HG02610 (cell line): ENCODE data around the gene ABR.
"Not testable (repeated sequence)": the region's sequence is repeated elsewhere in the genome, so short reads cannot be mapped to it uniquely, and the experiment has no call there.

Experiments used
- ATAC-seq: cut with Tn5 transposase; IDR thresholded peaks from one replicate; pipeline ENCODE4 v1.9.1; 2021; ENCODE audit warnings: mild to moderate bottlenecking, moderate library complexity; ENCODE audit not compliant: unreplicated experiment

Gene ABR

DNA sequence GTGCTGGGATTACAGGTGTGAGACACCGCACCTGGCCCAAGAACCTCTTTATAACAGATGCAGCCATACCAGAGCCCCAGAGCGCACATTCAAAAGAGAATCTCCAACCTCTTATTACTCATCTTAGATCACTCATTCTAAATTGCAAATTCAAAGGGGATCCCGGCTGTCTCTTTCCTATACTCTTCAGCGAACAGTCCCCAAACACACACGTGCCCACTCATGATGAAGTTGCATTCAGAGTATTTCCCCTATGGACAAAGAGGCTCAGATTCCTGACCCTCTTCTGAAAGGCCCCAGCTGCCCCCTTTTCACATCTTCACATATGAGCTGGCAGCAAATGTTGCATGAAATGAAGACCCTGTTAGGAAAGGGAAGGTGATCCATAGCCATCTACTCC is 22.5 kb upstream of the ABR start:
- ATAC-seq: no peak

DNA sequence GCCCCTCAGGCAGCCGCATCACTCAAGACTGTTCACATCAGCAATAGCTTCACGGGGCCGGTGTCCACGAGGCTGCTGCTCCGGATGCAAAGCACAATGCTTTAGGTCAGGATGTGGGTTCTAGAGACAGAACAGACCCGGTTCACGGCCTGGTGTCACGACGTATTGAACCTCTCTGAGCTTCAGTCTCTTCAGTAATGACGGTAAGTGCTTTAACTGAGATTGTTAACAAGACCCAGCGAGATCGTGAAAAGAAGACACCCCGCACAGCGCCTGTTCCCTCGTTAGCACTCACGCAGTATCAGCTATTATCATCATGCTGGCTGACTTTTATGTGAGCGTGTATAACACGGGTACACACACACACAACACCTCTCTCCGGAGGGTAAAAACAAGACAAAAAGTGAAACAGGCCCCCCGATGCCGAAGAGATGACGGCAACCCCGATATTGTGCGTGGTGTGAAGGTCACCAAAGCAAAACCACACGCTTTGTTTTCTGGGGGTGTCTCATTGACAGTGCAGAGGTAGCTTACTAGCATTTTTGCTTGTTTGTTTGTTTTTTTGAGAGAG is 21.4 kb upstream of the ABR start:
- ATAC-seq: no peak

DNA sequence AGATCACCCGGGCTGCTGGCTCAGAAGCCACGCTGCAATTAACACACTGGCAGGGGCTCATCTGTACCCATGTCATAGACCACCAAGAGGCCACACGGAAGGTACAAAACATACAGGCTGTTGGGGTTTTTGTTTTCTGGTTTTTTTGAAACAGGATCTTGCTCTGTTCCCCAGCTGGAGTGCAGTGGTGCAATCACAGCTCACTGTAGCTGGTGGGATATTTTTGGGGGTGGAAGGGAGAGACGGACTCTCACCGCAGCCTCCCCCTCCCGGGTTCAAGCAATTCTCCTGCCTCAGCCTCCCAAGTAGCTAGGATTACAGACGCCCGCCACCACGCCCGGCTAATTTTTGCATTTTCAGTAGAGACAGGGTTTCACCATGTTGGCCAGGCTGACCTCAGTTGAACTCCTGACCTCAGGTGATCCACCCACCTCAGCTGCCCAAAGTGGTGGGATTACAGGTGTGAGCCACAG is 19.5 kb upstream of the ABR start:
- ATAC-seq: not testable (repeated sequence)

DNA sequence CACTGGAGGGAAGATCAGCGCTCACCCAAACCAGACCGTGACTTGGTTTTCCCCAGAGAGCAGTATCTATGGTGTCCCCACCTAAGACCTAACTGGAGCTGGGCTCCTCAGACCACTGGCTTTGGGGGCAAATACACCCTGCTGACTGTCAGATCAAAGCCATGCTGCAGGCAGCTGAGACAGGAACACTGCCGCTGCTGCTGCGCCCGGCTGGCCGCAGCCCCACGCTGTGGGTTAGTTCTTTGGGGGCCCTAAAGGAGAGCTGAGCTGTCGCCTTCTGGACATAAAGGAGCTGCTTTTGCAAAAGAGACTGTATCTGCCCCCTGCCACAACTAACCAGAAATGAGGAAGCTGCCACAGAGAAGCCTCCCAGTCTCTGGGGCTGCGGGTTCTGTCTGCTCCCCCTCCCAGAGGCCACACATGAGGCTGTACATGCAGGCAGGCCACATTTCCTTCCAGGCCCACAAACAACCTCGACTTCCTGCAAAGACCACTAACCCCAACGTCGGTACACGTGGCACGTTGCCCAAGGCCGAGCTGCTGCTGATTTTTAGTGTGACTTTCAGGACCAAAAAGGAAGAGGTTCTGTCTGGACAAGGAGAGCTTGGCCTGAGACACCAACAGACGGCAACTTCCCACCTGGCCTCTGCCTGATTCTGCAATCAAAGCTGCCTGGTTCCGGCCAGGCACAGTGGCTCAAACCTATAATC is 18.2 kb upstream of the ABR start:
- peak; percentile 53 for ATAC-seq

DNA sequence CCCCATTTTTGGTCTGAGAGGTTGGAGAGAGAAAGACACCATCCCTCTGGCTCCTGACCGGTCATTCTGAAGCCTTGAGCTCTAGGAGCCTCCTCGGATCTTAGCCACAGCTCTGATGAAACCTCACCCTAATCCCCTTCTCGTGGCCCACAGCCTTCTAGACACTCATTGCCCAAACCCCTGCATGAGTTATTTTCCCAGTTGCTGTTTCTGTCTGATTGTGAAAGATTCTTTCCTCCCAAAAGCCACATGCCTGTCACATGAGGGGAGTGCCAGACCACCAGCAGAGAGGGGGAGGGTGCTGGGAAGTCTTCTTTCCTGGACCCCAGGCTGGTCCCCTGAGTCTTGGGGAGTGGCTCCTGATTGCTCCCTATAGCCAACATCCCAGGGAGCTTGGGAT is 17.6 kb upstream of the ABR start:
- ATAC-seq: peak; percentile 25

DNA sequence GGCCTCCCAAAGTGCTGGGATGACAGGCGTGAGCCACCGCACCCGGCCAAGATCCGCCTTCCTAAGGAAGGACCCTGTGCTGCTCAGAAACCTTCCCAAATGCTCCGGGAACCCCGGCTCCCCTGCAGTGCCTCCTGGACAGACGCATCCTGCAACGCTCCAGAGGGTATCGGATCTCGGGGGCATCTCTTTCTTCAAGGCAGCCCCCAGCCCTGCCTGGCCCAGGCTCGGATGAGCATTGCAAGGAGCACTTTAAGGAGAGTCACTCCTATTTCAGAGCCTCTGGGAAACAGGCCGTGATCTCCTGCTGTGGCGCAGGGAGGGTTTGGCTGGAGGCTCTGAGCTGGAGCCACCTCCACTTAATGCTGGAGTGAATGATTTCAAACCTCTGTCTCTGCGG is 17.2 kb upstream of the ABR start:
- ATAC-seq: no peak

DNA sequence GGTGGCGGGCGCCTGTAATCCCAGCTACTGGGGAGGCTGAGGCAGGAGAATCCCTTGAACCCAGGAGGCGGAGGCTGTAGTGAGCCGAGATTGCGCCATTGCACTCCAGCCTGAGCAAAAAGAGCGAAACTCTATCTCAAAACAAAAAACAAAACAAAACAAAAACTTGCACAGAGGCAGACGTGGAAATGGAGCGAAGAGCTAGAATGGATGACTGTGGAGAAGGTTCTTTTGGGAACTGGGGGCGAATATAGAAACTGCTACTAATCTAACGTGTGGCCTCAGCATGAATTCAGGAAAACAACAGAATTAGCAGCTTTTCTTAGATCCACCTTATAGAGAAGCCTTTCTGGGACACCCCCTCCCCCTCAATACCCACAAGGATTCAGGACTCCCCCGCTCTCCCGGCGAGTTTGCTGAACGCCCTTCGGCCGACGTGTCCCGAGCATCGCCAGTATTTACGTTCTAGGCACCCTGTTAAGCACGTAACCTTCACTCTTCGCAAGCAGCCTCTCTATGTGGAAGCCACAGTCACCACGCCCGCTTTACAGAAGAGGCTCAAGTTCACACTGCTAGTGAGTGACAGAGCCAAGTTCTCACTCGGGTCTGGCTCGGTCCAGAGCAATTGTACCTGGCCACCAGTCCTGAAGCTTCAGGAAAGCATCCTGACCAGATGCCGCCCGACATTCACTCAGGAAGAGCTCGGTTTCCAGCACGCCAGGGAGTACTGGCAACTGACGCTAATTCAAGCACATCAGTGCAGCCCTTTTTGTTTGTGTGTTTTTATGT is 13.3 kb upstream of the ABR start:
- no peak for ATAC-seq

DNA sequence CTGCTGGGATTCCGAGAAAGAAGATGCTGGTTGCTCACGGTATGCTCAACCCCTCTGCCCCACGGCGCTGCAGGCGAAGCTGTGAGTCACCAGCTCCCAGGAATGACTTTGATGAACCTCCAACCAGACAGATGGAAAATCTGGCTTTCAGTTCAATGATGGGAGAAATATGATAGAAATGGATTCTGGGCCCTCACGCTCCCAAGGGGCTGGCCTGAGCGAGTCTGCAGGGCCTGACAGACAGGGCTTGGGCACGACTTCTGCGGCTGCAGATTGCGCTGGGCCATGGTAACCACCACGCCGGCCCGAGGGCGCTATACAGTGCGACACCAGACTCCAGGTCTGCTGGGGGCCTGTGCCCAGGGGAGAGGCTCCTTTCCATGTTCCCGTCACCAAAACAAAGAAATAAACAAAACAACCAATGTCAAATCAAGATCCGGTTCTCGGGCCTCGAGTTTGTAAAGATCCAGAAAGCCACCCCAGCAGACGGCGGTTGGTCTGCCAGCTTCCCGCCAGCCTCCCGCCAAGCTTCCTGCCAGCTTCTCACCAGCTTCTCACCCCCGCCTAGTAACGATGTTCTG is 11.1 kb upstream of the ABR start:
- no peak for ATAC-seq

DNA sequence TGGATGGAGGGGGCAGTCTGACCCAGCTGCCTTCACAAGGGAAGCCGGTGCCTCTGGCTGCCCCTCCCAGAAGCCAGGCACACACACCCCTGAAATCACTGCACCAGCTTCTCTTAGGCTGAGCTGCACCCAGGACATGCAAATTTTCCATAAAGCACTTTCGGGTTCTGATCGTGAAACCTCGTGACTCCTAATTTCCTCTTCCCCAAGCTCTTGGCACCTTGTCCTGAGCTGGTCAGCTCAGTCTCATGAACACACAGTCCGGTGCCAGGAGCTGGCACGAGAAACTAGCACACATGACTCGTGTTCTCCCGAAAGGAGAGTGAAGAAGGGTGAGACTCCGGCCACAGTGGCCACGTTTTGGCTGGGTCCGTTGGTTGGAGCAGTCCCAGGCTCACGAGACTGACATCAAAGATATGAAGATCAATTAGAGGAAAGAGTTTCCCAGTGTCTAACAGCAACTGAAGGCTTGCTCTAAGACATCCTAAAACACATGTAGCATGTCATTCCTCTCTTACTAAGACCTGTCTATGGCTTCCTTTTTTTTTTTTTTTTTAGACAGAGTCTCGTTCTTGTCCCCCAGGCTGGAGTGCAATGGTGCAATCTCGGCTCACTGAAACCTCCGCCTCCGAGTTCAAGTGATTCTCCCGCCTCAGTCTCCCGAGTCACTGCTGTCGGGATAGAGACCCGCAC is 9.2 kb upstream of the ABR start:
- ATAC-seq: no peak

DNA sequence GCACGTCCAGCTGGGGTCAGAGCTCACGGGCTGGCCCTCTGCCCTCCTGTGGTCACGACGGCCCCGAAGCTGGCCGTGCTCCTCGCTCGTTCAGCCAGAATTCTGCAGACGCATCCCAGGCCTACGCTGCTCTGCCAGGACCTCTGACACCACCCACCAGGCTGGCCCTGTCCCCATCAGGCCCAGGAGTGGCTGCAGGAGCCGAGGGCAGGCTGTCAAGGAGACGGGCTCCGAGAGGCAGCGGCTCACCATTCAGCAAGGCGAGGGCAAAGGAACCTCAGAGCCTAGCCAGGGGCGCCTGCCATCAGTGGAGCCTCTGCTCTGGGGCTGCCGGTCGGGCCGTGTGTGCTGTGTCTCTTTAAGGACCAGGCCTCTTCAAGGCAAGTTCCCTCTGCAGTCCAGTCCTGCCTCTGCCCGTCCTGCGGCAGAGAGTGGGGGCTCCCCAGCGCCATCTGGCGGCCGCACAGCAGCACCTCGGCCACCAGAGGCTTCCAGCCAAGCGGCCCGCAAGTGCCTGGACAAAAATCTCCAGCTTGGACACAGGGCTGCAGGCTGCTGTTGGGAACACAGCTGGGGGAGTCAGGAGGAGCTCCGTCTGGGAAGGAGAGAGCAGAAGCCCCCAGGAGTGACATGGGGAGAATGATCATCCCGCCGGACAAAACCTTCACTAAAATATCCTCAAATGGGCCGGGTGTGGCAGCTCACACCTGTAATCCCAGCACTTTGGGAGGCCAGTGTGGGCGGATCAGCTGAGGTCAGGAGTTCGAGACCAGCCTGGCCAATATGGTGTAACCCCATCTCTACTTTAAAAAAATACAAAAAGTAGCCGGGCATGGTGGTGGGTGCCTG is 7.4 kb upstream of the ABR start:
- no peak for ATAC-seq

DNA sequence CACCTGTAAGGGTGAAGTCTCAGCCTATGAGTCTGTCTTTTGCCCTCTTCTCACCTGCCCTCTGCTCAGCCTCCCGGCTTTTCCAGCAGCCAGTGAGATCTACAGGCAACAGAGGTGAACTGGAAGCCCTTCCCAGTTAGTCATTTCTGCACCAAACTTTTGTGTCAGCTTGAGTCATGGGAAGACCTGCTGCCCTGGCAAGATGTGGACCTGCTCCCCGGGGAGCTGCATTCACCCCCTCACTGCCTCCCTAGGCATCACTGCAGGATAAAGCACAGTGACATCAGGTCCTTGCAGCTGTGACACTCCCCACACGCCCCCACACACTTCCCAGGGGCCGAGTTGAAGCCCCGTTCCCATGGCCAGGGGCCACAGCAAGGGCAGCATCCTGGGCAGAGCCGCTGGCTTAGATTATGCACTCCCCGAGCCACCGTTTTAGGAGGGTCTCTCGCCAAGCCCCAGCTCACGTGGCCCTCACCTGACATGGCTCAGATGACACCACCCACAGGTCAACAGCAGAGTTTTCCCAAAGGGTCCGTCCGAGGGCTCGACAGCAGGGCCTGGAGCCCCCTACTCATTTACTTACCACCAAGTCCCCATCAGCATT is 6.5 kb upstream of the ABR start:
- ATAC-seq: no peak

DNA sequence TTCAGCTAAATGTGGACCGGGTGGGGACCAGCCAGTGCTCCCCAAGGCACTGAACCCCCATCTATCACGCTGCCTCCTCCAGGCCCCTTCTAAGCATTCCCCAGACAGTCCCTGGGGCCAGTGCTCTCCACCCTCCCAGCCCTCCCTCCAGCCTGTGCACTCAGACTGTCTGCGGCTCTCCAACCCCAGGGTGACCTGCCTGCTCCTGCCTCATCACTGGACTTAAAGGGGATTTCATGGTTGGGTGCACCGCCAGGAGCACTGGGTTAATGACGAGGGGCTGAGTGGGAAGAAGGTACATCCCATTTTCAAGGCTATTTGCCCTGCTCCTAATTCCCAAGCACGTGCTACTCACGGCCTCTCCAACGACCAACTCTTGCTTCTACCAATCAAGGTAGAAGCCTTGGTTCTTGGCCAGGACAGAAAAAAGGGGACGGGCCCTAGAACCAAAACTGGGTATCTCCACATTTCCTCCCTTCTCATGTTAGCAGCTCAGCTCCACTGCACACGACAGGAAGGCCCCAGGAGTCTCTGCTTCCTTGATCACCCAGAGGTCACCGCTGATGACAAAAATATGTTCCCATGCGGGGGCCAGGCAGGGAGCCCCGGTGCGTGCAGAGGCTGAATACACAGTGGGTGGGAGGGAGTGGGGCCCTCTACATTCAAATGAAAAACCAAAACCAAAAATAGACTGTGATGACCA is 3.5 kb upstream of the ABR start:
- peak; percentile 55 for ATAC-seq

DNA sequence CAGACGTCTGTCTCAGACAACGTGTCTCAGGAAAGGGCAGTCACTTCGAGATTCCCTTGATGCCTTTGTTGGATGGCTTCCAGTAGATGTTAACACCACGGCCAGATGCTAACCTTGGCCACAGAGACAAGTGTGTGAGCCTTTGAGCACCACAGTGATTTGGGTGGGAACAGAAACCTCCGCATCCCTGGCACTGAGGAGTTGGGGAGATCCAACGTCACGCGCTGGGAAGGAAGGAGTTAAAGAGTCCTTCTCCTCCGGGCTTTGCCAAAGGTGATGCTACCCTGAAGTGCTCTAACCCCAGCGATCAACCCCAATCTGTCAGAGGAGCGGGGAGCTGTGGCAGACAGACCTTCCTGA is 3.0 kb upstream of the ABR start:
- no peak for ATAC-seq

DNA sequence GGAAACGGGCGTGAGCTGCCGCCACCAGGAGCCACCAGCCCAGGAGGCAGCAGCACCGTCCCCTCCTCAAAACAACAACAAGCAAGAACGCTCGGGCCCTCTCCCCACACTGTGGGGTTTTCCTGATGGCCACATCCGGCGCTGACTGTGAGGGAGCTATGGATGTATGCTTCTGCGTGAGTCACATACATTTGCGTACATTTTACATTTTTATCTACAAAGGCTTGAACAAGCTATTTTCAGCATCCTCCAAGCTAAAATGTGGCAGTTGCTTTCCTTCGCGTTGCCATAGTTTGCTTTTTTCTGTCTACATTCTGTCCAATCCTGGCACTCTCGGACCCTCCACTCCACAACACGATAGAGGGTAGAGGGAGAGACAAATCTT is 2.0 kb upstream of the ABR start:
- no peak for ATAC-seq

DNA sequence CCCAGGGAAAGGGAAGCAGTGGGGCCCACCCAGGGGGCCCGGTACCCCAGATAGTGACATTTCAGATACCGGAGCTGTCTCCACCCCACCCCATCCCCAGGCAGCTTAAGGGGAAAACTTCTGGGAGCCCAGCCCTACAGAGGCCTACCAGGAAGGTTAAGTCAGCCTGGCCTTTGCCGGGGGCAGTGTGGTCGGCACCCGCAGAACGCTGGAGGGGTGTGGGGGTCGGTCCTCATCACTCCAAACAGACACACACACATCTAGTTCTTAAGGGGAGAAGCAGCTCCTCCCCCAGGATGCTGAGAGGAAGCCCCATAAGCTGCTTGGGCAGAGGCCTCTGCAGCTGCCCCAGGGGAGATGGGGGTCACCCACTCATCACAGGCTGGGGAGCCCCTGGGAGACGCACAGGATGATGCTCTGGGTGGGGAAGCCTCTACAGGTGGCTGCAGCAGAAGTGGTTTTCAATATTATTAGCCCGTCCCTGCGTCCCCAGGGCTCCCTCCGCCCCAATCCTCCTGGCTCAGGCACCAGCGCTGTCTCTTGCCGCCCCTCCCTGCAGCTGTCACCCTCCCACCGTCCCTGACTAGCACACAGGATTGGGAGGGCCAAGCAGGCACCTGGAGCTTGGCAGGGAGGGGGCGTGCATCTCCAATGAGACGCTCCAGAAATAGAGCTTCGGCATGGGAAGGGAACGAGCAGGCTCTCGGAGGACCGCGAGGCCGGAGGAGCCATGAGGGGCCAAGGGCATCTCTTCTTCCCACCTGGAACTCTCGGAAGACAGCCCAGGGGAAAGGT is 1.4 kb upstream of the ABR start:
- no peak for ATAC-seq

DNA sequence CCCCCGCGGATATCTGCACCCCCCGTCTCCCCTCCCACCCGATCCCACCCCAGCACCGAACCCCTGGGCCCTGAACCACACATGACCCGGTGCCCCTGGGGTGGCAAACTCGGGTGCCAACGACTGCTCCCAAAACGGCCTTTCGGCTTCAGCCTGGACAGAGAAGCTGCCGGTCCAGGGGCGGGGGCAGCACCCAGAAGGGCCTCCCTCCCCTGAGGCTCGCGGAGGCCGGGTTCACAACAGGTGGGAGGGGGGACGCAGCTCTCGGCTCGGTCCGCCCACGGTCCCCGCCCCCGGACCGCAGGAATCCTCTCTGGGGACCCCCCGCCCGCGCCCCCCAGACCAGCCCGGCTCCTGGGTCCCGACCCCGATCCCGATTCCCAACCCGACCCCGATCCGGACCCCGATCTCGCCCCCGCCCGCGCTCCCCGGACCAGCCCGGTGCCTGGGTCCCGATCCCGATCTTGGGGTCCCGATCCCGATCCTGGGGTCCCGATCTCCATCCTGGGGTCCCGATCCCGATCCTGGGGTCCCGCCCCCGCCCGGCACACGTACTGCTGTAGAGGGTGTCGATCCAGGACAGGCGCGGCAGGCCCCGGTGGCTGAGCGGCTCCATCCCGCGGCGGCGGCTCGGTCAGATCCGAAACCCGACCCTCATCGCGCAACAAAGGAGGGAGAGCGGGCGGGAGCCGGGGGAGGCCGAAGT is 516 bp downstream of the ABR start:
- ATAC-seq: no peak

DNA sequence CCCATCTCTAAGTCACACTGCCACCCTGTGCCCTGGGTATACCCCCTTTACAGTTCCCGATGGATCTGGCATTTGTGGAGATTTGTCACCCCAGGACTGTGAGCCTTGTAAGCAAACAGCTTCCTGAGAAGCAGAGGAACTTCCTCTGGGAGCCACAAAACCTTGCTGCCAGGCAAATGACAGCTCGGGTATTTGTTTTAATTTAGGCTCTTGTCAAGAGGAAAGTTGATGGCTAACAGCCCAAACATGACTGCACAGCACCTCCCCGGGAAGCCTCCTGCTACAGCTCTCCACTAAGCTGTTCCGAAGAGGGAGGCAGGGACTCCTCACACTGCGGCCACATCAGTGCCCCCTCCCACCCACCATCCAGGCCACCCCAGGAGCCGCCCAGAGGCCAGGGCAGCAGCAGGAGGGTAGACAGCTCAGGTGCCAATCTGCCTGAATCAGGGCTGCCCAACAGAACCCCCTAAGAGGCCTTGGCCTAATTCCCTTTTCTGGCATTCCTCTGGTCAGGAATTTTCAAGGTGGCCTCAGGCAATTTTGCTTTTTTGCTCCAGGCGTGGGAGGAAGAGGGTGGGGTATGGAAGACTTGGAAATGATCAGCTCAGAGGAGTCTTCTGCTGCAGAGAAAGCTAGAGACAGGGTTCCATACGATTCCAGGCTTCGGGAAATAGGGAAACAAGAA is 2.6 kb downstream of the ABR start:
- ATAC-seq: no peak
